SK-N-SH (cell line): ENCODE data around the gene KDM4F. TPM values are rescaled to one million over a fixed set of nuclear protein-coding genes. Genes with fewer than 3 reads are reported as not detected.

Experiments used
- CTCF ChIA-PET: fragments of 300-600, 350-600 bp; formaldehyde crosslinking; extraction: SDS; loops from one replicate; lab custom pipeline; 2021; lab: Yijun Ruan, JAX
- POLR2A ChIA-PET: fragments of 350-600 bp; sonication (Branson Sonifier 250); formaldehyde crosslinking; extraction: SDS; loops from one replicate; lab custom pipeline; 2020; ENCODE audit warnings: antibody characterized with exemption, inconsistent platforms; lab: Yijun Ruan, JAX
- DNase-seq: peaks from one replicate; pipeline ENCODE4 v3.0.0; 2012
- H2AFZ ChIP-seq: fragments of 200-600 bp; sonication (generic); 2 replicates; pipeline ENCODE4 v1.8.1; 2016; ENCODE audit warnings: antibody characterized with exemption, mild to moderate bottlenecking, low read depth
- H3F3A ChIP-seq: fragments of 200-600 bp; sonication (generic); replicated peaks from 2 replicates; pipeline ENCODE3; 2016; ENCODE audit warnings: antibody characterized with exemption, mild to moderate bottlenecking; ENCODE audit not compliant: insufficient read depth
- H3K27ac ChIP-seq, 2 experiments: fragments of 200-500 bp in 1 of 2; fragments of 200-600 bp in 1 of 2; sonication (Bioruptor generic) in 1 of 2; sonication (generic), shearing (Covaris generic) in 1 of 2; 2 replicates each; pipeline versions ENCODE4 v1.5.1 to v1.6.1; 2014 to 2016; ENCODE audit warnings: low read depth in 2 of 2, inconsistent platforms in 1 of 2, low read length in 1 of 2, mild to moderate bottlenecking in 1 of 2, mixed read lengths in 1 of 2
- H3K27me3 ChIP-seq: fragments of 200-600 bp; sonication (generic), shearing (Covaris generic); 2 replicates; pipeline ENCODE4 v1.6.1; 2016; ENCODE audit warnings: mixed run types; ENCODE audit not compliant: insufficient read depth
- H3K36me3 ChIP-seq, 2 experiments: fragments of 200-500 bp in 1 of 2; fragments of 200-600 bp in 1 of 2; sonication (Bioruptor generic) in 1 of 2; sonication (generic) in 1 of 2; replicated peaks in 1 of 2; 2 replicates each; pipeline versions ENCODE3 to v1.5.1; 2014 to 2016; ENCODE audit warnings: low read length in 1 of 2, mild to moderate bottlenecking in 1 of 2; ENCODE audit not compliant: insufficient read depth in 2 of 2, control insufficient read depth in 1 of 2
- H3K4me1 ChIP-seq, 2 experiments: fragments of 200-500 bp in 1 of 2; fragments of 200-600 bp in 1 of 2; sonication (Bioruptor generic) in 1 of 2; sonication (generic), shearing (Covaris generic) in 1 of 2; 2 replicates each; pipeline versions ENCODE4 v1.5.1 to v1.6.1; 2014 to 2016; ENCODE audit warnings: low read depth in 1 of 2, low read length in 1 of 2, mixed run types in 1 of 2; ENCODE audit not compliant: insufficient read depth in 2 of 2, control insufficient read depth in 1 of 2
- H3K4me2 ChIP-seq: fragments of 200-600 bp; sonication (generic), shearing (Covaris generic); 2 replicates; pipeline ENCODE4 v1.6.1; 2017; ENCODE audit warnings: mixed run types
- H3K4me3 ChIP-seq, 2 experiments: fragments of 200-500 bp in 1 of 2; fragments of 200-600 bp in 1 of 2; sonication (Bioruptor generic) in 1 of 2; sonication (generic), shearing (Covaris generic) in 1 of 2; 2 replicates each; pipeline versions ENCODE4 v1.5.1 to v1.8.1; 2014 to 2016; ENCODE audit warnings: low read depth in 2 of 2, inconsistent platforms in 1 of 2, low read length in 1 of 2, mild to moderate bottlenecking in 1 of 2, mixed read lengths in 1 of 2, moderate library complexity in 1 of 2
- H3K79me2 ChIP-seq: fragments of 200-600 bp; sonication (generic); 2 replicates; pipeline ENCODE4 v1.8.1; 2017; ENCODE audit warnings: mild to moderate bottlenecking; ENCODE audit not compliant: insufficient read depth
- H3K9ac ChIP-seq: fragments of 200-600 bp; sonication (generic); 2 replicates; pipeline ENCODE4 v1.6.1; 2017; ENCODE audit warnings: mixed run types
- H3K9me2 ChIP-seq: fragments of 200-600 bp; sonication (generic); 2 replicates; pipeline ENCODE4 v1.6.1; 2017; ENCODE audit warnings: mixed run types
- H3K9me3 ChIP-seq: fragments of 200-600 bp; sonication (generic); 2 replicates; pipeline ENCODE4 v1.6.1; 2017; ENCODE audit warnings: mixed run types, mild to moderate bottlenecking, moderate library complexity
- H4K20me1 ChIP-seq: fragments of 200-600 bp; sonication (generic); 2 replicates; pipeline ENCODE4 v1.6.1; 2017; ENCODE audit warnings: mild to moderate bottlenecking, mixed run types; ENCODE audit not compliant: insufficient read depth
- CTCF ChIP-seq: fragments of 200-600 bp; sonication (generic); IDR thresholded peaks from 2 replicates; pipeline ENCODE4 v1.6.1; 2017; ENCODE audit warnings: antibody characterized with exemption, mild to moderate bottlenecking, moderate library complexity
- EP300 ChIP-seq, 2 experiments: IDR thresholded peaks; 2 replicates each; pipeline versions ENCODE4 v1.4.0 to v1.6.1; 2012; ENCODE audit warnings: borderline replicate concordance in 1 of 2, low read depth in 1 of 2, low read length in 1 of 2
- EZH2phosphoT487 ChIP-seq: fragments of 200-600 bp; sonication (generic); IDR thresholded peaks from 2 replicates; pipeline ENCODE4 v1.6.1; 2017; ENCODE audit warnings: low read depth, mixed run types, mild to moderate bottlenecking, antibody characterized with exemption, moderate library complexity, borderline replicate concordance
- FOXJ3 ChIP-seq: sonication (generic); formaldehyde crosslinking; IDR thresholded peaks from 2 replicates; pipeline ENCODE4 v1.5.1; 2020; ENCODE audit warnings: mild to moderate bottlenecking, missing genetic modification reagents
- IRF3 ChIP-seq: fragments of 150-350 bp; IDR thresholded peaks from 2 replicates; pipeline ENCODE4 v1.6.1; 2016; ENCODE audit warnings: mild to moderate bottlenecking, low read depth, low read length
- MAX ChIP-seq: IDR thresholded peaks from 2 replicates; pipeline ENCODE4 v1.4.0; 2012; ENCODE audit warnings: low read depth
- MEF2A ChIP-seq: IDR thresholded peaks from 2 replicates; pipeline ENCODE4 v1.4.0; 2012; ENCODE audit warnings: low read depth, borderline replicate concordance
- MXI1 ChIP-seq: IDR thresholded peaks from 2 replicates; pipeline ENCODE4 v1.6.1; 2012; ENCODE audit warnings: mild to moderate bottlenecking, low read depth, low read length, improper control_type of control experiment
- NFIC ChIP-seq: IDR thresholded peaks from 2 replicates; pipeline ENCODE4 v1.4.0; 2012; ENCODE audit warnings: borderline replicate concordance
- PBX3 ChIP-seq: IDR thresholded peaks from 2 replicates; pipeline ENCODE4; 2012
- REST ChIP-seq: IDR thresholded peaks from 2 replicates; pipeline ENCODE4 v1.6.1; 2012; ENCODE audit warnings: mild to moderate bottlenecking, low read depth, low read length, moderate library complexity
- RXRA ChIP-seq: IDR thresholded peaks from 2 replicates; pipeline ENCODE4 v1.4.0; 2012; ENCODE audit warnings: low read depth, mild to moderate bottlenecking, borderline replicate concordance
- TCF12 ChIP-seq: IDR thresholded peaks from 2 replicates; pipeline ENCODE4 v1.4.0; 2012
- USF1 ChIP-seq: IDR thresholded peaks from 2 replicates; pipeline ENCODE4 v1.4.0; 2012; ENCODE audit warnings: low read depth, borderline replicate concordance
- YY1 ChIP-seq: IDR thresholded peaks from 2 replicates; pipeline ENCODE4 v1.4.0; 2012; ENCODE audit warnings: low read depth, mild to moderate bottlenecking
- WGBS: methylation state at CpG from one replicate; pipeline ENCODE4 v1.1.6; 2017; ENCODE audit warnings: low lambda C conversion rate; 5-methylcytosine and 5-hydroxymethylcytosine counted together
- polyA plus RNA-seq, 3 experiments: library from polyadenylated mRNA; depleted of rRNA; stranded (reverse); fragments of >200 nt; gene quantifications; 2 replicates each; pipeline ENCODE4 v1.2.3, GENCODE V29; 2012

Gene KDM4F
- polyA plus RNA-seq, 1 of the 3 experiments (the other 2 are of a cell fraction), result not detected

GRCh38 chr11:95045812-95046211, 3.4 kb upstream of the KDM4F start:
- Histone ChIP-seq H3K9me3 (no peaks in the 10 kb centered on the region), H3K9ac (no peak overlapping the region), H3K4me2 (no peak overlapping the region), H3K9me2 (no peaks in the 10 kb centered on the region), H3K79me2 (no peaks in the 10 kb centered on the region), H4K20me1 (no peaks in the 10 kb centered on the region)
- DNase-seq, result no peak
- CTCF ChIA-PET, result no interaction called here
- no peak for TF ChIP-seq PBX3
- no peak for TF ChIP-seq EZH2phosphoT487
- no peak for TF ChIP-seq MAX
- no peak for TF ChIP-seq CTCF
- TF ChIP-seq RXRA, result no peak
- TF ChIP-seq EP300 (IDR thresholded peaks at IDR 0.05; ENCODE audit: borderline replicate concordance in 1 of 2, low read depth in 1 of 2, low read length in 1 of 2), result no peak
- no peak for TF ChIP-seq FOXJ3 (CRISPR knock-in tag)
- TF ChIP-seq MXI1, result no peak
- TF ChIP-seq, all 33 proteins: peak for 0
- POLR2A ChIA-PET, result no interaction called here
- Histone ChIP-seq H3K4me1 (no peaks in the 10 kb centered on the region), H3F3A (no peaks in the 10 kb centered on the region), H3K4me3 (no peak overlapping the region), H3K27me3 (peaks cover 14% of the 10 kb centered on the region), H2AFZ (no peak overlapping the region), H3K27ac (no peak overlapping the region), H3K36me3 (no peaks in the 10 kb centered on the region)

- POLR2A ChIA-PET, result no interaction called here
- Histone ChIP-seq H4K20me1 (no peaks in the 10 kb centered on the region), H3F3A (no peaks in the 10 kb centered on the region), H3K4me3 (no peak overlapping the region), H3K9ac (no peak overlapping the region), H3K9me2 (no peaks in the 10 kb centered on the region), H3K36me3 (no peaks in the 10 kb centered on the region), H3K27ac (no peak overlapping the region), H2AFZ (no peak overlapping the region), H3K79me2 (no peaks in the 10 kb centered on the region), H3K4me1 (no peaks in the 10 kb centered on the region), H3K9me3 (no peaks in the 10 kb centered on the region), H3K27me3 (no peaks in the 10 kb centered on the region; the same call in 1 of the 2 replicates), H3K4me2 (no peak overlapping the region)
- CTCF ChIA-PET, result no interaction called here
- 45% methylated on average over 10 of the region's 22 CpGs for WGBS
- DNase-seq, result no peak
- TF ChIP-seq YY1, result no peak
- no peak for TF ChIP-seq MEF2A
- TF ChIP-seq USF1, result no peak
- TF ChIP-seq REST, result no peak
- no peak for TF ChIP-seq EP300 (IDR thresholded peaks at IDR 0.05; ENCODE audit: borderline replicate concordance in 1 of 2, low read depth in 1 of 2, low read length in 1 of 2)
- no peak for TF ChIP-seq IRF3
- TF ChIP-seq NFIC, result no peak
- no peak for TF ChIP-seq TCF12
- no peak for TF ChIP-seq CTCF
Observed at GRCh38 chr11:95050595-95051202, 1.5 kb downstream of the KDM4F start.
